GM18519 (cell line): ENCODE data around the gene POU2F3.

Experiments used
- ATAC-seq: cut with Tn5 transposase; IDR thresholded peaks from one replicate; pipeline ENCODE4 v1.9.1; 2021; ENCODE audit warnings: mild to moderate bottlenecking, moderate library complexity; ENCODE audit not compliant: unreplicated experiment, low FRiP score

The POU2F3 gene

GRCh38 chr11:120308081-120308480 lies 68.1 kb downstream of the POU2F3 start:
- ATAC-seq, result no peak

GRCh38 chr11:120310870-120311269 lies 70.9 kb downstream of the POU2F3 start:
- ATAC-seq, result no peak

- ATAC-seq, result no peak
Observed at GRCh38 chr11:120314861-120315260, 74.9 kb downstream of the POU2F3 start.

- no peak for ATAC-seq
Observed at GRCh38 chr11:120316880-120317688, 77.1 kb downstream of the POU2F3 start.

GRCh38 chr11:120317689-120318480 lies 77.9 kb downstream of the POU2F3 start:
- no peak for ATAC-seq

GRCh38 chr11:120318906-120319305 lies 79.0 kb downstream of the POU2F3 start:
- no peak for ATAC-seq

- no peak for ATAC-seq
Observed at GRCh38 chr11:120324932-120325810, 85.2 kb downstream of the POU2F3 start, which contains the start of gene TLCD5. Gene TLCD5 (plus strand): TSS chr11:120325299. CDS start chr11:120327442, 2,143 bp downstream.

GRCh38 chr11:120326228-120326627 lies 86.3 kb downstream of the POU2F3 start:
- no peak for ATAC-seq

- ATAC-seq, result no peak
Observed at GRCh38 chr11:120326845-120327281, 86.9 kb downstream of the POU2F3 start.

GRCh38 chr11:120327311-120327710 lies 87.4 kb downstream of the POU2F3 start:
- ATAC-seq, result no peak

- ATAC-seq, result no peak
Observed at GRCh38 chr11:120329556-120329955, 89.6 kb downstream of the POU2F3 start.

- no peak for ATAC-seq
Observed at GRCh38 chr11:120330045-120330444, 90.1 kb downstream of the POU2F3 start.

- ATAC-seq, result no peak
Observed at GRCh38 chr11:120331301-120331996, 91.5 kb downstream of the POU2F3 start.

- no peak for ATAC-seq
Observed at GRCh38 chr11:120332822-120333716, 93.1 kb downstream of the POU2F3 start.

GRCh38 chr11:120333801-120334200 lies 93.9 kb downstream of the POU2F3 start:
- no peak for ATAC-seq

GRCh38 chr11:120334332-120334731 lies 94.4 kb downstream of the POU2F3 start:
- no peak for ATAC-seq

- ATAC-seq, result no peak
Observed at GRCh38 chr11:120334894-120335462, 95.0 kb downstream of the POU2F3 start.

GRCh38 chr11:120335556-120335907 lies 95.6 kb downstream of the POU2F3 start:
- ATAC-seq, result peak; percentile 7
